ENCODE results near the gene CFAP54.

DNA sequence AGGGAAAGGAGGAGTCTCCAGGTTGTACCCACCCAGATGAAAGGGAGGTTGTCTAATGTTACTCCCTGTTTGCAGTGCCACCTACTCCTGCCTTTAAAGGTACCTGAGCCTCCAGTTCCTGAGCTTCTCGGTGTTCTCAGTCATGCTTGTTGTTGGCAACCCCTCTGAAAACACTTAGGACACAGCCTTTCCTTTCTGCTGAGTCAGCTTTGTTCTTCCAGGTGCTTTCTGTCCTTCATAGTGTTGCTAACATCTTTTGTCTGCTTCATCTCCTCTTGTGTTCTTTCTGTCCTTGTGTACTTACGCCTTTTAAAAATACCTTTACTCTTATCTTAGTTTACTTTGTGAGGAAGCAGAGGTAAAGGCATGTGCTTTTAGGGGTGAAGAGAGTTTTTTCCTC lies 320.7 kb downstream of the CFAP54 start:
- TF ChIP-seq REST (IDR thresholded peaks at IDR 0.05; ENCODE audit: borderline replicate concordance): no peak
- no peak for TF ChIP-seq EP300 (conservative IDR thresholded peaks at IDR 0.05; ENCODE audit: poor library complexity, severe bottlenecking)

Measured in neural cell (in vitro differentiated cells).